WTC11 (cell line): ENCODE measurements around the gene TPCN2. TPM values are rescaled to one million over a fixed set of nuclear protein-coding genes. Genes with fewer than 3 reads are reported as not detected.

Experiments
- ATAC-seq: fragments of 200-7000 bp; cut with Tn5 transposase; 2 replicates; pipeline ENCODE4 v1.10.0; 2021; ENCODE audit warnings: mild to moderate bottlenecking, moderate library complexity
- CTCF ChIA-PET: fragments of 300-600 bp; sonication (Branson Sonifier 250); formaldehyde crosslinking; loops from one replicate; lab custom pipeline; 2021; ENCODE audit warnings: antibody characterized with exemption; lab: Charles Lee
- POLR2A ChIA-PET: fragments of 350-600 bp; sonication (Branson Sonifier 250); formaldehyde crosslinking; loops from one replicate; lab custom pipeline; 2021; ENCODE audit warnings: antibody characterized with exemption; lab: Charles Lee
- DNase-seq: peaks from one replicate; pipeline ENCODE4 v3.0.0; 2021; ENCODE audit warnings: low spot score
- H3K27ac Mint-ChIP-seq: 2 replicates; pipeline ENCODE4 v1.8.0; 2021; ENCODE audit warnings: mixed read lengths
- H3K27me3 Mint-ChIP-seq: 2 replicates; pipeline ENCODE4 v1.8.0; 2021; ENCODE audit warnings: low read depth, mild to moderate bottlenecking, moderate library complexity, mixed read lengths
- H3K36me3 Mint-ChIP-seq: 2 replicates; pipeline ENCODE4 v1.8.0; 2021; ENCODE audit warnings: mixed read lengths
- H3K4me1 Mint-ChIP-seq: 2 replicates; pipeline ENCODE4 v1.8.0; 2022; ENCODE audit warnings: mixed read lengths
- H3K4me3 Mint-ChIP-seq: 2 replicates; pipeline ENCODE4 v1.8.0; 2021; ENCODE audit warnings: mild to moderate bottlenecking, moderate library complexity, mixed read lengths
- H3K9me3 Mint-ChIP-seq: 2 replicates; pipeline ENCODE4 v1.8.0; 2021; ENCODE audit warnings: mixed read lengths
- ATF1 ChIP-seq: sonication (generic); formaldehyde crosslinking; IDR thresholded peaks from 2 replicates; pipeline ENCODE4 v1.8.1; 2023; ENCODE audit warnings: mild to moderate bottlenecking, moderate library complexity, missing genetic modification reagents
- CREB1 ChIP-seq: sonication (generic); formaldehyde crosslinking; IDR thresholded peaks from 2 replicates; pipeline ENCODE4 v1.8.0; 2023; ENCODE audit warnings: mild to moderate bottlenecking, missing genetic modification reagents
- ELF4 ChIP-seq: sonication (generic); formaldehyde crosslinking; IDR thresholded peaks from 2 replicates; pipeline ENCODE4 v1.8.1; 2022; ENCODE audit warnings: low read depth, mild to moderate bottlenecking, moderate library complexity, missing genetic modification reagents
- ETV6 ChIP-seq: sonication (generic); formaldehyde crosslinking; IDR thresholded peaks from 2 replicates; pipeline ENCODE4 v1.8.1; 2022; ENCODE audit warnings: mild to moderate bottlenecking, missing genetic modification reagents
- JUN ChIP-seq: sonication (generic); formaldehyde crosslinking; IDR thresholded peaks from 2 replicates; pipeline ENCODE4 v1.8.0; 2023; ENCODE audit warnings: mild to moderate bottlenecking, missing genetic modification reagents
- MXD4 ChIP-seq: fragments of 250-450 bp; sonication (Bioruptor Pico); IDR thresholded peaks from 2 replicates; pipeline ENCODE4 v1.8.0; 2021; ENCODE audit warnings: mild to moderate bottlenecking, moderate library complexity, borderline replicate concordance
- NFATC4 ChIP-seq: fragments of 250-450 bp; sonication (Bioruptor Pico); IDR thresholded peaks from 2 replicates; pipeline ENCODE4 v1.9.0; 2021; ENCODE audit warnings: mild to moderate bottlenecking
- NR1H2 ChIP-seq: sonication (generic); formaldehyde crosslinking; IDR thresholded peaks from 2 replicates; pipeline ENCODE4 v1.9.0; 2021; ENCODE audit warnings: mild to moderate bottlenecking, moderate library complexity, missing genetic modification reagents
- PRRX2 ChIP-seq: fragments of 250-450 bp; sonication (Bioruptor Pico); IDR thresholded peaks from 2 replicates; pipeline ENCODE4 v1.8.0; 2021; ENCODE audit warnings: mild to moderate bottlenecking
- SOX15 ChIP-seq: fragments of 250-450 bp; sonication (Bioruptor Pico); IDR thresholded peaks from 2 replicates; pipeline ENCODE4 v1.9.0; 2021; ENCODE audit warnings: mild to moderate bottlenecking
- TEAD1 ChIP-seq: sonication (generic); formaldehyde crosslinking; IDR thresholded peaks from 2 replicates; pipeline ENCODE4 v1.8.0; 2022; ENCODE audit warnings: mild to moderate bottlenecking, missing genetic modification reagents
- ZBTB21 ChIP-seq: sonication (generic); formaldehyde crosslinking; IDR thresholded peaks from 2 replicates; pipeline ENCODE4 v1.8.1; 2023; ENCODE audit warnings: mild to moderate bottlenecking, missing genetic modification reagents, borderline replicate concordance
- ZNF121 ChIP-seq: sonication (generic); formaldehyde crosslinking; IDR thresholded peaks from 2 replicates; pipeline ENCODE4 v1.8.0; 2023; ENCODE audit warnings: missing genetic modification reagents
- ZNF138 ChIP-seq: sonication (generic); formaldehyde crosslinking; conservative IDR thresholded peaks from 2 replicates; pipeline ENCODE4 v1.8.1; 2022; ENCODE audit warnings: mild to moderate bottlenecking, moderate library complexity, missing genetic modification reagents
- ZNF263 ChIP-seq: sonication (generic); formaldehyde crosslinking; IDR thresholded peaks from 2 replicates; pipeline ENCODE4 v1.8.1; 2022; ENCODE audit warnings: low read depth, mild to moderate bottlenecking, moderate library complexity, missing genetic modification reagents
- ZNF281 ChIP-seq: sonication (generic); formaldehyde crosslinking; IDR thresholded peaks from 2 replicates; pipeline ENCODE4 v1.8.0; 2023; ENCODE audit warnings: mild to moderate bottlenecking, missing genetic modification reagents
- ZNF396 ChIP-seq: fragments of 250-450 bp; sonication (Bioruptor Pico); IDR thresholded peaks from 2 replicates; pipeline ENCODE4 v1.8.0; 2021; ENCODE audit warnings: mild to moderate bottlenecking, moderate library complexity, borderline replicate concordance
- total RNA-seq: library from RNA; stranded (reverse); gene quantifications from 3 replicates; pipeline ENCODE4 v1.2.3, GENCODE V29; 2021
- TF ChIP-seq, protein P1 (sequence below): sonication (generic); formaldehyde crosslinking; IDR thresholded peaks from 2 replicates; pipeline ENCODE4 v1.8.1; 2023; ENCODE audit warnings: mild to moderate bottlenecking, moderate library complexity, missing genetic modification reagents
- TF ChIP-seq, protein P2 (sequence below): sonication (generic); formaldehyde crosslinking; IDR thresholded peaks from 2 replicates; pipeline ENCODE4 v1.8.1; 2023; ENCODE audit warnings: mild to moderate bottlenecking, missing genetic modification reagents
- TF ChIP-seq, protein P3 (sequence below): fragments of 250-450 bp; sonication (Bioruptor Pico); IDR thresholded peaks from 2 replicates; pipeline ENCODE4 v1.9.0; 2021; ENCODE audit warnings: moderate library complexity, mild to moderate bottlenecking, inconsistent platforms, borderline replicate concordance

Gene TPCN2
- total RNA-seq, 1 experiment from 2014 or later = 24.6 TPM

GRCh38 chr11:69014084-69014851 is 34.5 kb upstream of the TPCN2 start:
- ATAC-seq (no peak), DNase-seq (no peak)
- Mint-ChIP-seq H3K27ac (no peak overlapping the region), H3K27me3 (peaks cover 5% of the 10 kb centered on the region), H3K4me3 (peak overlapping the region; percentile 62), H3K36me3 (no peaks in the 10 kb centered on the region), H3K4me1 (peaks cover 29% of the 10 kb centered on the region), H3K9me3 (peaks cover 12% of the 10 kb centered on the region)
- TF ChIP-seq, protein P1, sequence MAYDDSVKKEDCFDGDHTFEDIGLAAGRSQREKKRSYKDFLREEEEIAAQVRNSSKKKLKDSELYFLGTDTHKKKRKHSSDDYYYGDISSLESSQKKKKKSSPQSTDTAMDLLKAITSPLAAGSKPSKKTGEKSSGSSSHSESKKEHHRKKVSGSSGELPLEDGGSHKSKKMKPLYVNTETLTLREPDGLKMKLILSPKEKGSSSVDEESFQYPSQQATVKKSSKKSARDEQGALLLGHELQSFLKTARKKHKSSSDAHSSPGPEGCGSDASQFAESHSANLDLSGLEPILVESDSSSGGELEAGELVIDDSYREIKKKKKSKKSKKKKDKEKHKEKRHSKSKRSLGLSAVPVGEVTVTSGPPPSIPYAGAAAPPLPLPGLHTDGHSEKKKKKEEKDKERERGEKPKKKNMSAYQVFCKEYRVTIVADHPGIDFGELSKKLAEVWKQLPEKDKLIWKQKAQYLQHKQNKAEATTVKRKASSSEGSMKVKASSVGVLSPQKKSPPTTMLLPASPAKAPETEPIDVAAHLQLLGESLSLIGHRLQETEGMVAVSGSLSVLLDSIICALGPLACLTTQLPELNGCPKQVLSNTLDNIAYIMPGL (CRISPR knock-in tag) = no peak
- no peak for TF ChIP-seq PRRX2
- TF ChIP-seq SOX15 (CRISPR knock-in tag) = no peak
- TF ChIP-seq, protein P2, sequence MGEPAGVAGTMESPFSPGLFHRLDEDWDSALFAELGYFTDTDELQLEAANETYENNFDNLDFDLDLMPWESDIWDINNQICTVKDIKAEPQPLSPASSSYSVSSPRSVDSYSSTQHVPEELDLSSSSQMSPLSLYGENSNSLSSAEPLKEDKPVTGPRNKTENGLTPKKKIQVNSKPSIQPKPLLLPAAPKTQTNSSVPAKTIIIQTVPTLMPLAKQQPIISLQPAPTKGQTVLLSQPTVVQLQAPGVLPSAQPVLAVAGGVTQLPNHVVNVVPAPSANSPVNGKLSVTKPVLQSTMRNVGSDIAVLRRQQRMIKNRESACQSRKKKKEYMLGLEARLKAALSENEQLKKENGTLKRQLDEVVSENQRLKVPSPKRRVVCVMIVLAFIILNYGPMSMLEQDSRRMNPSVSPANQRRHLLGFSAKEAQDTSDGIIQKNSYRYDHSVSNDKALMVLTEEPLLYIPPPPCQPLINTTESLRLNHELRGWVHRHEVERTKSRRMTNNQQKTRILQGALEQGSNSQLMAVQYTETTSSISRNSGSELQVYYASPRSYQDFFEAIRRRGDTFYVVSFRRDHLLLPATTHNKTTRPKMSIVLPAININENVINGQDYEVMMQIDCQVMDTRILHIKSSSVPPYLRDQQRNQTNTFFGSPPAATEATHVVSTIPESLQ (CRISPR knock-in tag) = no peak
- TF ChIP-seq CREB1 (CRISPR knock-in tag) = no peak
- TF ChIP-seq JUN (CRISPR knock-in tag) = no peak
- TF ChIP-seq ZBTB21 (CRISPR knock-in tag) = no peak
- no peak for TF ChIP-seq ZNF396 (CRISPR knock-in tag)
- TF ChIP-seq NR1H2 (CRISPR knock-in tag) = no peak
- no peak for TF ChIP-seq ZNF281 (CRISPR knock-in tag)
- no peak for TF ChIP-seq NFATC4
- TF ChIP-seq, protein P3, sequence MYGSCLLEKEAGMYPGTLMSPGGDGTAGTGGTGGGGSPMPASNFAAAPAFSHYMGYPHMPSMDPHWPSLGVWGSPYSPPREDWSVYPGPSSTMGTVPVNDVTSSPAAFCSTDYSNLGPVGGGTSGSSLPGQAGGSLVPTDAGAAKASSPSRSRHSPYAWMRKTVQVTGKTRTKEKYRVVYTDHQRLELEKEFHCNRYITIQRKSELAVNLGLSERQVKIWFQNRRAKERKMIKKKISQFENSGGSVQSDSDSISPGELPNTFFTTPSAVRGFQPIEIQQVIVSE (CRISPR knock-in tag) = no peak
- no peak for TF ChIP-seq ZNF138 (CRISPR knock-in tag)
- TF ChIP-seq MXD4 (CRISPR knock-in tag) = no peak
- TF ChIP-seq ATF1 (CRISPR knock-in tag) = no peak
- no peak for TF ChIP-seq ETV6
- TF ChIP-seq TEAD1 = no peak
- TF ChIP-seq ZNF121 (CRISPR knock-in tag) = no peak
- no peak for TF ChIP-seq ELF4
- no peak for TF ChIP-seq ZNF263
- CTCF ChIA-PET = interaction anchor here (0.6 to 6.6 kb wide), 9 partner anchors 22 to 88 kb away, joined by 3 to 50 read pairs (median 3); partner anchors contain the start of gene TPCN2
- POLR2A ChIA-PET = interaction anchor here (0.5 to 1.5 kb wide), 2 partner anchors 11 to 31 kb away, joined by 3 to 4 read pairs; no protein-coding TSS in a partner anchor
